ENCODE measurements around the gene GCSAML.

Gene GCSAML

GRCh38 chr1:247557926-247558674 lies 9.2 kb downstream of the GCSAML start:
- CTCF ChIA-PET = no interaction called here
- POLR2A ChIA-PET = no interaction called here
- no peak for TF ChIP-seq CTCF (IDR thresholded peaks at IDR 0.05; ENCODE audit: insufficient read depth, low read length, missing control alignments)
- H3K4me3 ChIP-seq (ENCODE audit: low read depth, low read length) = no peak overlapping the region
- no peak for DNase-seq (ENCODE audit: low read depth, low spot score)

GRCh38 chr1:247561711-247562110 lies 12.8 kb downstream of the GCSAML start:
- CTCF ChIA-PET = no interaction called here
- POLR2A ChIA-PET = no interaction called here
- no peak for TF ChIP-seq CTCF (IDR thresholded peaks at IDR 0.05; ENCODE audit: insufficient read depth, low read length, missing control alignments)
- DNase-seq (ENCODE audit: low read depth, low spot score) = no peak
- H3K4me3 ChIP-seq (ENCODE audit: low read depth, low read length) = no peak overlapping the region

- no peak overlapping the region for H3K4me3 ChIP-seq (ENCODE audit: low read depth, low read length)
- ChIA-PET POLR2A (no interaction called here), CTCF (no interaction called here)
- DNase-seq (ENCODE audit: low read depth, low spot score) = no peak
- no peak for TF ChIP-seq CTCF (IDR thresholded peaks at IDR 0.05; ENCODE audit: insufficient read depth, low read length, missing control alignments)
These were observed 13.3 kb downstream of the GCSAML start for GRCh38 chr1:247562198-247562597.

GRCh38 chr1:247574236-247574635 lies 25.3 kb downstream of the GCSAML start:
- POLR2A ChIA-PET = no interaction called here
- H3K4me3 ChIP-seq (ENCODE audit: low read depth, low read length) = no peak overlapping the region
- CTCF ChIA-PET = interaction anchor here (1.0 to 2.1 kb wide), 2 partner anchors 184 to 201 kb away, joined by 3 to 6 read pairs; no protein-coding TSS in a partner anchor
- no peak for TF ChIP-seq CTCF (IDR thresholded peaks at IDR 0.05; ENCODE audit: insufficient read depth, low read length, missing control alignments)
- no peak for DNase-seq (ENCODE audit: low read depth, low spot score)

GRCh38 chr1:247574664-247575063 lies 25.7 kb downstream of the GCSAML start:
- POLR2A ChIA-PET = no interaction called here
- no peak overlapping the region for H3K4me3 ChIP-seq (ENCODE audit: low read depth, low read length)
- CTCF ChIA-PET = interaction anchor here (1.0 to 2.1 kb wide), 2 partner anchors 184 to 201 kb away, joined by 3 to 6 read pairs; no protein-coding TSS in a partner anchor
- no peak for DNase-seq (ENCODE audit: low read depth, low spot score)
- no peak for TF ChIP-seq CTCF (IDR thresholded peaks at IDR 0.05; ENCODE audit: insufficient read depth, low read length, missing control alignments)

GRCh38 chr1:247576514-247576913 lies 27.6 kb downstream of the GCSAML start:
- ChIA-PET POLR2A (no interaction called here), CTCF (interaction anchor here (0.9 to 2.1 kb wide), 3 partner anchors 187 to 204 kb away, joined by 3 to 7 read pairs (median 6); no protein-coding TSS in a partner anchor)
- no peak for TF ChIP-seq CTCF (IDR thresholded peaks at IDR 0.05; ENCODE audit: insufficient read depth, low read length, missing control alignments)
- DNase-seq (ENCODE audit: low read depth, low spot score) = no peak
- no peak overlapping the region for H3K4me3 ChIP-seq (ENCODE audit: low read depth, low read length)
